C4-2B (cell line): ENCODE measurements around the gene CCL25.

ENCODE experiments used
- H3K27ac ChIP-seq: fragments of 450-650 bp; 2 replicates; pipeline ENCODE4 v1.5.1; 2017
- ZFX ChIP-seq: fragments of 450-650 bp; IDR thresholded peaks from 2 replicates; pipeline ENCODE4 v1.6.1; 2017
- TF ChIP-seq, protein P1 (sequence below): fragments of 450-650 bp; conservative IDR thresholded peaks from 2 replicates; pipeline ENCODE4 v1.5.1; 2017; ENCODE audit warnings: mild to moderate bottlenecking

The CCL25 gene

GRCh38 chr19:8046569-8047165 lies 5.9 kb upstream of the CCL25 start:
- H3K27ac ChIP-seq, result no peak overlapping the region
- no peak for TF ChIP-seq ZFX
- TF ChIP-seq, protein P1, sequence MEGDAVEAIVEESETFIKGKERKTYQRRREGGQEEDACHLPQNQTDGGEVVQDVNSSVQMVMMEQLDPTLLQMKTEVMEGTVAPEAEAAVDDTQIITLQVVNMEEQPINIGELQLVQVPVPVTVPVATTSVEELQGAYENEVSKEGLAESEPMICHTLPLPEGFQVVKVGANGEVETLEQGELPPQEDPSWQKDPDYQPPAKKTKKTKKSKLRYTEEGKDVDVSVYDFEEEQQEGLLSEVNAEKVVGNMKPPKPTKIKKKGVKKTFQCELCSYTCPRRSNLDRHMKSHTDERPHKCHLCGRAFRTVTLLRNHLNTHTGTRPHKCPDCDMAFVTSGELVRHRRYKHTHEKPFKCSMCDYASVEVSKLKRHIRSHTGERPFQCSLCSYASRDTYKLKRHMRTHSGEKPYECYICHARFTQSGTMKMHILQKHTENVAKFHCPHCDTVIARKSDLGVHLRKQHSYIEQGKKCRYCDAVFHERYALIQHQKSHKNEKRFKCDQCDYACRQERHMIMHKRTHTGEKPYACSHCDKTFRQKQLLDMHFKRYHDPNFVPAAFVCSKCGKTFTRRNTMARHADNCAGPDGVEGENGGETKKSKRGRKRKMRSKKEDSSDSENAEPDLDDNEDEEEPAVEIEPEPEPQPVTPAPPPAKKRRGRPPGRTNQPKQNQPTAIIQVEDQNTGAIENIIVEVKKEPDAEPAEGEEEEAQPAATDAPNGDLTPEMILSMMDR, result no peak

- TF ChIP-seq, protein P1, result no peak
- no peak for TF ChIP-seq ZFX
- no peak overlapping the region for H3K27ac ChIP-seq
Observed at GRCh38 chr19:8050274-8051096, 2.1 kb upstream of the CCL25 start.

GRCh38 chr19:8054169-8054568 lies 1.6 kb downstream of the CCL25 start:
- no peak for TF ChIP-seq ZFX
- TF ChIP-seq, protein P1, result no peak
- H3K27ac ChIP-seq, result no peak overlapping the region

GRCh38 chr19:8056533-8056932 lies 4.0 kb downstream of the CCL25 start:
- TF ChIP-seq, protein P1, result no peak
- no peak for TF ChIP-seq ZFX
- H3K27ac ChIP-seq, result no peak overlapping the region

GRCh38 chr19:8057545-8058270 lies 5.1 kb downstream of the CCL25 start:
- no peak overlapping the region for H3K27ac ChIP-seq
- TF ChIP-seq, protein P1, result no peak
- TF ChIP-seq ZFX, result no peak

GRCh38 chr19:8064911-8065874 lies 12.6 kb downstream of the CCL25 start:
- H3K27ac ChIP-seq, result no peak overlapping the region
- TF ChIP-seq, protein P1, result no peak
- TF ChIP-seq ZFX, result no peak
